Stimulated activated CD8-positive, alpha-beta memory T cell treated with anti-CD3 and anti-CD28 coated beads, Interleukin-2, amount 100 ng/mL, for 1 hour (primary cell): ENCODE data around the gene ACOXL.

Source experiments
- DNase-seq, 2 donors: peaks; one replicate each; pipeline ENCODE4 v3.0.0-alpha.2; 2020; ENCODE audit warnings: low read depth in 2 of 2

ACOXL gene

DNA sequence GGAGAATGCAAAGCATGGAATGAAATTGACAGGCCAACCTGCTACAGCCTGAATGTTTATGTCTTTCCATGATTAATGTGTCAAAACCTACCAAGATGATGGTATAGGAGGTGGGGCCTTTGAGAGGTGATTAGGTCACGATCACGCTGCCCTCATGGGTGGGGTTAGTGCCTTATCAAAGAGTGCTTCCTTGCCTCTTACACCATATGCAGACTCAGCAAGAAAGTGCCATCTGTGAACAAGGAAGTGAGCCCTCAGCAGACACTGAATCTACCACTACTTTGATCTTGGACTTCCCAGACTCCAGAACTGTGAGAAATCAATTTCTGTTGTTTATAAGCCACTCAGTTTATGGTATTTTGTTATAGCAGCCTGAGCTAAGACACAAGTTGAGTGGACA lies 240.9 kb downstream of the ACOXL start:
- DNase-seq, result no peak

DNA sequence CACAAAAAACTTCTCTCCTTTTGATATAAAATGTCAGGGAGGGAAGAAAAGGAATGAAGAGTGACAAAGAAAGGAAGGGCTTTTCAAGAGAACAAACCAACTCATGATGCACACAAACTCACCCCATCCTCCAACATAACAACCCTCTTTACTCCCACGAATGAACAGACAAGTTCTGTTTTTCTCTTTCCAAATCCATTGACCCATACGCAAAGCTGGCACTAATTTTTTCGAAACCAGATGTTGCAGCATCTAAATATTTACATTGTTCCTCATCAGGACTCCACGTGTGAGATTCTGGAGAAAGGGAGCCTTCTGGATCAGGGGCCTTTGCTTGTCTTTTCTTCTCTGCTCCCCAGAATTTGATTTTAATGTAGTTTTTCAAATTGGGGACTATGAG lies 245.0 kb downstream of the ACOXL start:
- DNase-seq, result no peak

- no peak for DNase-seq
Measured at GRCh38 chr2:110978148-110978547, 245.8 kb downstream of the ACOXL start.

GRCh38 chr2:110978756-110979470 lies 246.5 kb downstream of the ACOXL start:
- no peak for DNase-seq

DNA sequence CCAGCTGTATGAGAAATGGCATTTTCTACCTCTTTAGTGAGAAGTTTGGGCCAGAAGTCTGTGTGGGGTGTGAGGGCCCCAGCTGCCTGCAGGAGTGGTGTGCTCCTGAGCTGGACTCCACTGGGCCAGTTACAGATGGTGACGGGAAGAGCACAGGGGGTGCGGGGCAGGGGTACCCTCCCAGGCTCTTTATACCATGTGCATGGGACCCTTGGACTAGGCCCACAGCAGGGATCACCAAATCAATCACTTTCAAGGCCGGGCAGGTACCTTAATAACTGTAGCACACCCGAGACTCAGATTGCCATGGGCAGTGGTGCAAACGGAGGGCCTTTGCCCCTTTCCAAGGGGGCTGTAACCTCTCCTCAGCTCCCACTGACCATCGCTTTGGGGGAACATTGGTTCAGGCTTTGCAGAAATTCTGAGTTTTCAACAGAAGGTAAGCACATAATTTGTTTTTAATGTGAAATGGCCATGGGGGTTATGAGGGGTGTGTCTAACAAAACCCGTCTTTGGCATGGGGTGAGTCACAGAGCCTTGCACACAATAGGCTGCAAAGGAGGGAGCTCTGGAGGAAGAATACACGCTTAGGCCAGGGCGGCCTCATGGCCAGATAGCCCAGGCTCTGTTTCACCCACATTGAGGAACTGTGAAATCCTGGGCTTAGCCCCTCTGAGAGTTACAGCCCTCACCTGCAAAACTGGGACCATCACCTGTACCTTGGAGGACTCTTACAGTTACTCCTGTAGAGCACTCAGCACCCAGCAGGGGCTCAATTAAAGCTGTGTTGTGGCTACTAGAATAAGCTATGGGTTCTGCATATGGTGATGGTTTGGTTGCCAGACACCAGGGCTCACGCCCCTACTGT lies 247.3 kb downstream of the ACOXL start:
- DNase-seq, result no peak

DNA sequence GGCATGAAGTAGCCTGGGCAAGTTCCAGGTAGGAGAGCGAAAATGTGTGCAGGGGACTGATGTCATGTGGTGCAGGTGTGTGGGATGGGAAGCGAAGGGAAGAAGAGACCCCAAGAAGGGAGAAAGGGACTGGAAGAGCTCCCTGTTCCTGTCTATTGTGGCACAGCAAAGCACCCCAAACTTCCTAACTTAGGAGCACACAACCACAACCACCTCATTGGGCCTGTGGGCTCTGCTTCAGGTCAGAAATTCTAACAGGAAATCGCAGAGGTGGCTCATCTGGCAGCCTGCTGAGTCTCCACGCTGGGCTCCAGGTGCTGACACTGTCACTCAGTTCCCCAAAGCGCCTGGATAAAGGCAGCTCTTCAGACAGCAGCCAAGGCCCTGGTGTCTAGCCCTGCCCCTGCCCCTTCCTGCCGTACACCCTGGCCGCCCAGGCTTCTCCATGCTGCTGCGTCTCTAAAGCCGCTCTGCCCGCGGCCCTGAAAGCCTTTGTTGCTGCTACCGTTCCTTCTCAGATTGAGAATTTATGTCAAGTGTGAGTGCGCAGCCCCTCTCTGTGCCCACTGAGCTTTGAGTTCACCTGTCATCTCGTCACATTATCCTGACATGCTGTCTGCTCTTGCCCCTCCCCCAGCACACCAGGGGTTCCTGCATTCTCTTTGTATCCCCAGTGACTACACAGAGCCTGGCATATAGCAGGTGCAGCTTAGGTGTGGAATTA lies 248.1 kb downstream of the ACOXL start:
- no peak for DNase-seq

DNA sequence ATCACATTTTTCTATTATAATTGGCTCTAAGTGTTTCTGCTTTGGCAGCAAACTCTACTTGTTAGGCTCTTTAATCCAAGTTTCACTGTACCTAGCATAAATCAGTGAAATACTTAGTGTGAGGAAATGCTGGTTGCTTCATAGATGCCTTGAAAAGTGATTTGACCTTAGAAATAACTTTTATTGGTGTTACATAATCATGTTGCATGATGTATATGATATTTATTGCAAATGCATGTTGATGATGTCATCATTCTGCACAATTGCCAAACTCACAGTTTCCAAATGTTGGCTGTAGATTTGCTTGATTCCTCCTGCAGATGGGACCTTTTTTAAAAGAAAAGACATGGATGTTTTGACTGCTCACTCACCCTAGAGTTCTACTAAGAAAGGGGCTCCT lies 250.8 kb downstream of the ACOXL start:
- no peak for DNase-seq

- no peak for DNase-seq
Measured at GRCh38 chr2:110984694-110985490, 252.5 kb downstream of the ACOXL start.

DNA sequence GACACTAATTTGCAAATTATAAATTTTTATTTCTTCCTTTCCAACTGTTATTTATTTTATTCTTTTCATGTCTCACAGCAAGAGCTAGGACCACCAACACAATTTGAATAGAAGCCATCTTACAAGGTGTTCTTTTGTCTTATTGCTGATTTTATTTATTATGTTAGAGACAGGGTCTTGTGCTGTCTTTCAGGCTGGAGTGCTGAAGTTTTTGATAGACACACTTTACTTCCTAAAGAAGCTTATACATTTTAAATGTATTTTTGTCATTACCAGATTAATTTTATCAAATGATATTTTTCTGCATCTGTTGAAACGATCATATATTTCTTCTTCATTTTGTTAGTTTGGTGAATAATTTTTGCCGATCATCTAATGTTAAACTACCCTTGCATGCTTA lies 258.1 kb downstream of the ACOXL start:
- no peak for DNase-seq

- DNase-seq, result no peak
Measured at GRCh38 chr2:110991911-110992310, 259.5 kb downstream of the ACOXL start.

DNA sequence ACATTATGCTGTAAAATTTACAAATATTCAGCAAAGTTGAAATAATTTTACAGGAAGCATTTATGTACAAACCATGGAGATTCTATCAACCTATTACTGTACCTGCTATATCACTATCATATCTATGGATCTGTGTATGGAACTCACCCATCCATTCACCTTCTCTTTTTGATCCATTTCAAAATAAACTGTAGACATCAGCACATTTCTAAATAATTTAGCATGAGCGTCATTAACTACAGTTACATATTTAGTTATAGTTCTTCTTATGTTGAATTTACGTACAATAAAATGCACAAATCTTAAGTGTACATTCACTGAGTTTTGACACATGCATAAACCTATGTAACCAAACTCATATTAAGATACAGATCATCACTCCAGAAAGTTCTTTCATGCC lies 260.5 kb downstream of the ACOXL start:
- no peak for DNase-seq

GRCh38 chr2:110993557-110994231 lies 261.3 kb downstream of the ACOXL start:
- DNase-seq, result no peak

DNA sequence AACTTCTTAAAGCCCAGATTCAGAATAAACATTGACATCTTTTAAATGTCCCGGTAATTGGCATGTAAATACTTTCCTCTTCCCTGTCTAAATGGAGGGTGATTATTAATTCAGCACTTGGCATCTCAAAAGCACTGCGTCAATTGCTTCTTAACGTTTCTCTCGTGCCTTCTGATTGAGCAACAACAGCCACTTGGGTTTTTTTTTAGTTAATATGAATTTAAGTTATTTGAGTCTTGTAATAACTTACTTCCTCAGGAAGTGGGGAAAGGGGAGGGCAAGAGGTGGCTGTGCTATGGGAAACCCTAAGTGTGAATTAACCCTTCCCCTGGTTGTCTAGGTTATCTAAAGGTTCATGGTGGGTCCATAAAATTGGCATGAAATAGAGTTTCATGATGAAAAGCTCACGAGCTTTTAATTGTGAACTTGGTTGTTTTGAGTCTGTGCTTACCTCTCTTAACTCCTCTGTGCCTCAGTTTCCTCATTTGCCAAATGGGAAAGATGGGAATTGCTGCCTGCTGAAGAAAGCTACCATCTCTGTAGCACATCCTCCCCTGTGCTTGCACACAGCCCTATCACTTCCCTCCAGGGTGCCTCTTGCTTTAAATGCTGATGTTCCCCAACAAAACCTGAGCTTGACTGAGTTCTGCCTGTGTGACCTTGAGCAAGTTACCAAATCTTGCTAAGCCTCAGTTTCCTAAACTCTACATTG lies 262.0 kb downstream of the ACOXL start:
- DNase-seq, result no peak

DNA sequence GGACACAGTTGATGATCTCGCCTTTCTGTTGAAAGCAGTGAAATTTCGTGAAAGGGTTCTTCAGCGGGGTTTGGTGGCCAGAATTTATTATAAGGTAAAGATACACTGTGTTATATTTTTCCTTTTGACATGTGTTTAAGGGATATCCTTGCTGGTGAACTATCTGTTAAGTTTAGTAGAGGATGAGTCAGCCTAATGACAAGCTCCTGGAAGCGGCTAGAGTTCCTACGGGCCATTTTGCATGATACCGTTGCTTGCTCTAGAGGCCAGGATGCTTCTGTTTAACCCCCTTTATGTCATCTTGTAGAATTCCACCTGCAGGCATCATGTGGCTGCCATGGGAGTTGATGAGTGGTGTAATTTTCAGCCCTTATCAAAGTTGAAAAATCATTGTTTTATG lies 263.5 kb downstream of the ACOXL start:
- no peak for DNase-seq

DNA sequence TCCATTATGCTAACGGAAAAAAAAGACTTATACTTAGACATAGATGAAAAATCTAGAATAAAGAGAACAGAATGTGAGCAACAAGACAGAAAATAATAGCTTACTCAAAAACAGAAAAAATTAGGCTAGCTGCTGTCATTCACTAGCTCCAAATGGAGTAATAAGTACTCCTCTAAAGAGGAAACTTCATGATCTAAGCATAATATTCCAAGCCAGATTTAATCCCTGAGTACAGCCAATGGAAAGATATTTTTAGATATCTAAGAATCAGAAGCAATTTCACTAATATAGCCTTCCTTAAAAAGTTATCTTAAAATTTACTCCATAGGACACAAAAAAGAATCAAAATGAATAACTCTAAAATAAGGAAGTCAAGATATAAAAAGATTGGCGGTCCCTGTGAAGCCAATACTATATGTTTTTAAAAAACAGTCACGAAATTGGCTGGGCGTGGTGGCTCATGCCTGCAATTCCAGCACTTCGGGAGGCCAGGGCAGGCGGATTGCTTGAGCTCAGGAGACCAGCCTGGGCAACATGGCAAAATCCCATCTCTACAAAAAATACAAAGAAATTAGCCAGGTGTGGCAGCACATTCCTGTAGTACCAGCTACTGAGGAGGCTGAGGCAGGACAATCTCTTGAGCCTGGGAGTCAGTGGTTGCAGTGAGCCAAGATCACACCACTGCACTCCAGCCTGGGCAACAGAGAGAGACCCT lies 265.1 kb downstream of the ACOXL start:
- DNase-seq, result no peak

DNA sequence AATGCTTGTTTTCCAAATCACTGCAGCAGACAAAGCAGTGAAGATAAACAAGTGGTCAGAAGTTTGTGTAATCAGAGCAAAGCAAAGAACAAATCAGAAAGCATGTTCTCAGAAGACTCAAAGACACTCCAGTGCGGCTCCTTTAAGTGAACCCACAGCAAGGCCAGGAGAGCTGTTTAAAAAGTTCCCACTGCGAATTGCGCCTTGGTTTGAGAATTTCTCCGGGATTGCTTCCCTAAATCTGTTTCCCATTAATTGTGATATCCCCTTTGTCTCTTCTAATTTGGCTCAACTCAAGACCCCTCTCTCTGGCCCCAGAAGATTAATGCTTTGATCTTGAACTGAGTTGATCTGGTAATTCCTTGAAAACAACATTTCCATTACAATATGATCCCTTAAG lies 265.9 kb downstream of the ACOXL start:
- no peak for DNase-seq

- DNase-seq, result no peak
Measured at GRCh38 chr2:110999626-111000025, 267.3 kb downstream of the ACOXL start.

DNA sequence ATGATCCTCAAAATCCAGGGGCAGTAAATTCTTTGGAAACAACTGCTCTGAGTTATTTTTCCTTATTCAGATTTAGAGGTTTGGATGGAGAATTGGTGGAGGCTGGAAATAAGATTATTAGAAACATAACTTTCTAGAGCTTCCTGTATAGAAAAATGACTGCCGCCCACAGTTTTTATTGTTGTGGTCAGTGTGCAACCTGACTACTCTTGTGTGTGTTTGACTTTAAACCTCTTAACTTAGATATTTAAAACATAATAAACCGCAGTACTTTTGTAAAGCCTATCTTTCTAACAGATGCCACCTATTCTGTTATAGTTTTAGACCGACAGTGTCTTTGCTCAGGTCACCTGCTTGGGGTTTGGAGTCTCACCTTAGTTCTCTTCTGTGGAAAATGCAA lies 272.9 kb downstream of the ACOXL start:
- DNase-seq, result no peak

DNA sequence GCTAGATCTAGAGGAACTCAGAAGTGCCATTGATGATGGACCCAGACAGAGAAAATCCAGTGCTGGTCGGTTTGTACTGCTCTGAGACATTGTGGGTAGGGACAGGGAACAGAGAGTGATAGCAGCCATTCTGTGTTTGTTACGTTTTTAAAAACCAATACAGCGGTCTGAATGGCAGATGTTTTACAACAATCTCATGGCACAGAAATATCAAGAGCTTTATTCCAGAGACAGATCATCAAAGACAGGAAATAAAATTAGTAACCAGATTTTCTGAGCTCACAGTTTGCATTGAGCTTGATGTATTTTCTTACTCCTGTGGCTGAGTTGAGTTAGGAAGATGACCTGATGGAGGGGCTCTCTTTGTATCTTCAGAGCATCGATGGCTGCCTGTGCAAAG lies 273.4 kb downstream of the ACOXL start:
- no peak for DNase-seq
